ENCODE measurements around the gene SLC35B1. TPM values are rescaled to one million over a fixed set of nuclear protein-coding genes. Genes with fewer than 3 reads are reported as not detected.

SLC35B1 gene
- total and polyA plus RNA-seq, 2 of the 4 experiments (the other 2 are of a cell fraction): 66.4 to 86.2 TPM

DNA sequence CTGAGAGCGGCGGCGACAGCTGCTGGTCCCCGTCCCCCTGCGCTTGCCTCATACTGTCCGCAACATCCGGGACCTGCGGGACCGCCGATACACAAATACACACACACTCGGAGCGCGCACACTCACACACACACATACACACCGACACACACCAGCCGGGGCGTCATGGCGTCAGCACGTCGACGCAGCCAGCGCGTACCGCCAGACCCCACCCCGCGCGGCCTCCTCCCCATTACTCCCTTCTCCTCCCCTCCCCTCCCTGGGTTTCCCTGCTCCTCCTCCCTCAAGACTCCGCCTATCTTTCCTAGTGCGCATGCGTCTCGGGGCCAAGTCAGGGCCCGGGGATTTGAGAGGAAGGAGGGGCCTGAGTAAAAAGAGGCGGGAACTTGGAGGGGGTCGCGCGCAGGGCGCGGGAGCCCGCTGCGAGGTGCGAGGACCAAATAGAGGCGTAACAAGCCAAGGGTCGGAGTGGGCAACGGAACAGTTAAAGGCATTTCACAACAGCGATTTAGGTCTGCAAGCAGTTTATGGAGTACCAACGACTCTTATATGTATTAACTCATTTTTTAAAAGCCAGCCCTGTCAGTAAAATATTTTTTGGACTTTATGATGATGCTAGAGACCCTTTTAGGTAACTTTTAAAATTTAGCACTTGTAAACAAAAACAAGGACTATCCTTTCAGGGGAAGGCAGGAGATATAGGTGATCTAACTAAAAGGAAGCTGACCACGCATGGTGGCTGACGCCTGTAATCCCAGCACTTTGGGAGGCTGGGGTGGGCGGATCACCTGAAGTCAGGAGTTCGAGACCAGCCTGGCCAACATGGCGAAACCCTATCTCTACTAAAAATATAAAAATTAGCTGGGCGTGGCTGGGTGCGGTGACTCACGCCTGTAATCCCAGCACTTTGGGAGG lies 29.6 kb downstream of the SLC35B1 start, which contains the start of gene SPOP (continued):
- TF ChIP-seq, protein P1, sequence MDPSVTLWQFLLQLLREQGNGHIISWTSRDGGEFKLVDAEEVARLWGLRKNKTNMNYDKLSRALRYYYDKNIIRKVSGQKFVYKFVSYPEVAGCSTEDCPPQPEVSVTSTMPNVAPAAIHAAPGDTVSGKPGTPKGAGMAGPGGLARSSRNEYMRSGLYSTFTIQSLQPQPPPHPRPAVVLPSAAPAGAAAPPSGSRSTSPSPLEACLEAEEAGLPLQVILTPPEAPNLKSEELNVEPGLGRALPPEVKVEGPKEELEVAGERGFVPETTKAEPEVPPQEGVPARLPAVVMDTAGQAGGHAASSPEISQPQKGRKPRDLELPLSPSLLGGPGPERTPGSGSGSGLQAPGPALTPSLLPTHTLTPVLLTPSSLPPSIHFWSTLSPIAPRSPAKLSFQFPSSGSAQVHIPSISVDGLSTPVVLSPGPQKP (IDR thresholded peaks at IDR 0.05; ENCODE audit: borderline replicate concordance, low read depth, low read length): no peak
- no peak for TF ChIP-seq NFE2L2 (IDR thresholded peaks at IDR 0.05; ENCODE audit: low read depth, low read length)
- TF ChIP-seq SMC3 (IDR thresholded peaks at IDR 0.05; ENCODE audit: low read depth, low read length): no peak
